GM19193 (cell line): Measurements from ENCODE around the gene ENTPD5.

Experiments used
- POLR2A ChIP-seq: IDR thresholded peaks from 4 replicates; pipeline ENCODE4 v1.6.1; 2011; ENCODE audit not compliant: insufficient read depth, insufficient read length; ENCODE audit errors: extremely low read depth

The ENTPD5 gene

DNA sequence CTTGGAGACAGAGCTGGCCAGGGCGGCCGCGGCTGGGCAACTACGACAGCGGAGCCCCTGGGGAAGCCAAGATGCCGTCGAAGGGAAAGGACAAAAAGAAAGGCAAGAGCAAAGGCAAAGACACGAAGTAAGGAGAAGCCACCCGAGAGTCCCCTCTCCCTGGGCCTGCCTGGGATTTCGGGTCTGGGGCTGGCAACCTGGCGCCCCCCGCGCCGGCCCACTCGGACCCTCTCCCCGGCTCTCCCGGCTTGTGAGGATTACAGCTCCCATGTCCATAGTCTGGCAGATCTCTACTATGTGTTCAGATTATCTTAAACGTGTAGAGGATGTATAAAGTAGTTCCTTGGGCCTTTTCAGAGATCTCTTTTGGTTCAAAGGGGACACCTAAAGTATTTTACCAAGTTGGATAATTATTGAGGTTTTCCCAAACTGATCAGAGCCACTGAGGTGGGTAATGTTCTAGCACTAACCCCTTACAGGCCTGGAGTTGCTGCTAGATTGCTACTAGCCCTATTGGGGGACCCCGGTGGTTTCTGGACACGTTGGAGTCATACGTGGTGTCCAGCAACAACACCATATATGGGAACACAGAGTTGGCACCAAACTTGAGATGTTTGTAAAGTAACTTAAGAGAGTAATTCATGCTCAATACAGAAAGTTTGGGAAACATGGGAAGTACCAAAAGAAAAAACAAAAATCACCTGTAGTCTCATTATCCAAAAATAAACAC, 485 bp upstream of the ENTPD5 start:
- no peak for TF ChIP-seq POLR2A

DNA sequence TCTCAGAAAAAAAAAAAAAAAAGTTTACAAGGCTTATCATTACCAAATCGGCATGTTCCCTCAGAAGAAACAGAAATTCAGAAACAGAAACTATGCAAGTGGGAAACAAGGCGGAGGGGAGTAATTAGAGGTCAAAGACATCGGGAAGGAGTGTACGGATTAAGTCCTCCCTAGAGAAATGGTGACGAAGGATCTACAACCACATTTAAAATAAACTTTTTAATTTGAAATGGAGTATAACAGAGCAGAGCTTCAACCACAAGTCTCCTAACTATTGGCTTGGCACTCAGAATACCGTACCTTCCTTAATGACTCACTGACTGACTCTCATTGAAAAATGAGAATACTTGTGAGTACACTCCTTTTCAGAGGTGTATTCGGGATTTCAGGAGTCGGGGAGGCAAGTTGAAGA, 908 bp downstream of the ENTPD5 start:
- no peak for TF ChIP-seq POLR2A

- no peak for TF ChIP-seq POLR2A
Observed at GRCh38 chr14:74015963-74016362, 3.1 kb downstream of the ENTPD5 start.

DNA sequence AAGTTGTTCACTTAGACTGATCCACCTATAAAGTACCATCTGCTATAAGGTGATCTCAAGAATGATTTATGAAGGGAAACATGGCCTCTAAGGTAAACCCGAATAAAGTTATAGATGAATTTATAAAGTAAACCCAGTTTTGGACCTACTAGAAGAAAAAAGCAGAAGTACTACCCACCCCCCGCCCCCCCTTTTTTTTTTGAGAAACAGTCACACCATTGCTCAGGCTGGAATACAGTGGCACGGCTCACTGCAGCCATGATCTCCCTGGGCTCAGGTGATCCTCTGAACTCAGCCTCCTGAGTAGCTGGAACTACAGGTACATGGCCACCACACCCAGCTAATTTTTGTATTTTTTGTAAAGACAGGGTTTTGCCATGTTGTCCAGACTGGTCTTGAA, 3.9 kb downstream of the ENTPD5 start:
- TF ChIP-seq POLR2A, result no peak

DNA sequence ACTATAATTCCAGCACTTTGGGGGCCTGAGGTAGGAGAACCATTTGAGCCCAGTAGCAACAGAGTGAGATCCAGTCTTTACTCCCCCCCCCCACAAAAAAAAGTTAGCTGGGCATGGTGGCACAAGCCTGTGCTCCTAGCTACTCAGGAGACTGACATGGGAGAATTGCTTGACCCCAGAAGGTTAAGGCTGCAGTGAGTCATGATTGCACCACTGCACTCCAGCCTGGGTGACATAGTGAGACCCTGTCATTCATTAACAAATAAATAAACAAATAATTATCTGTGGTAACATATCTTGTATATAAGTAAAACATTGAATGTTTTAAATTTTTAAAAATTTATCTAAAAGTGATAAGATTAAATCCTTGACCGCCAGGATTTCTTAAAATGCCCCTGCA, 4.8 kb downstream of the ENTPD5 start:
- no peak for TF ChIP-seq POLR2A

- TF ChIP-seq POLR2A, result no peak
Observed at GRCh38 chr14:74008843-74009499, 10.1 kb downstream of the ENTPD5 start.

DNA sequence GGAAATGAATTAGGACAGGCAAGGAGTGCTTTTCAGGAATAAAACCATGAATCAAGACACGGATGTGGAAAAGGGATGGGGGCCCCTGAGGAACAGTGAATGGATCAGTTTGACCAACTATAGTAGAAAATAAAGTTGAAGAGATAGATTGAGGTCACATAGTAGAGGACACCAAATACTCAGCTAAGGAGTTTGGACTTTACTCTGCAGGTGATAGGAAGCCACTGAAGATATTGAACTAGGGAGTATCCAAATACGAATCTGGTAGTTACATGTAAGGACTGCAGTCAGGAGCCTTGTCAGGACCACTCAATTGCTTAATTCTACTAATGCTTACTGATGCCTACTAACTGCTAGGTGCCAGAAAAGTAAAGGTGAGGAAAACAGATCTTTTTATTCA, 20.4 kb downstream of the ENTPD5 start:
- TF ChIP-seq POLR2A, result no peak

GRCh38 chr14:73997944-73998447, 21.1 kb downstream of the ENTPD5 start:
- TF ChIP-seq POLR2A, result no peak

- no peak for TF ChIP-seq POLR2A
Observed at GRCh38 chr14:73997108-73997943, 21.8 kb downstream of the ENTPD5 start.

DNA sequence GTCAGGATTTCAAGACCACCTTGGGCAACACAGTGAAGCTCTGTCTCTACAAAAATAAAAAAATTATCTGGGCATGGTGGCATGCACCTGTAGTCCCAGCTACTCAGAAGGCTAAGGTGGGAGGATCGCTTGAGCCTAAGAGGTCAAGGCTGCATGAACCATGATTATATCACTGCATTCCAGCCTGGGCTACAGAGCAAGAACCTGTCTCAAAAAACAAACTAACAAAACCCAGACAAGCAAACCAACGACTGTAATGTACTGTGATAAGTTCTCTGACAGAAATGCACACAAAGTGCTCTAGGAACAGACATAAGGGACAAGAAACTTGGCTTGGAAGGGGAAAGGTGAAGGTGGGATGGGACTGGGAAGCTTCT, 22.4 kb downstream of the ENTPD5 start:
- TF ChIP-seq POLR2A, result no peak

GRCh38 chr14:73995977-73996378, 23.1 kb downstream of the ENTPD5 start:
- no peak for TF ChIP-seq POLR2A

GRCh38 chr14:73991092-73991491, 28.0 kb downstream of the ENTPD5 start:
- TF ChIP-seq POLR2A, result no peak

DNA sequence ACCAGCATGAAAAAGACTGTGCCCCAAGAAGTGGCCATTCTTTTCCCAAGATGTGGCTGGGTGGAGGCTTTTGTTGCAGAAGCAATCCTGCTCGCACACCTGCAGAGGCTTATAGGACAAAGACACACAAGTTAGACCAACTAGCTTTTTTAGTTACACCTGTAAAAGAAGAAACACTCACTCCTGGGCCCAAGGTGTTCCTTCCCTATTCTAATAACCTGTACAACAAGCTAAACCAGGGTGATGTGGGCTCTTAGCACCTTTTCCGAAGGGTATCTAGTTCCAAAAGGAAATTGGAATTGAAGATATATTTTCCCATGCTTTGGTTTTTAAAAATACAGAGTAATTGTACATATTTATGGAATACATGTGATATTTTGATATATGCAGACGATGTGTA, 31.0 kb downstream of the ENTPD5 start:
- TF ChIP-seq POLR2A, result no peak

DNA sequence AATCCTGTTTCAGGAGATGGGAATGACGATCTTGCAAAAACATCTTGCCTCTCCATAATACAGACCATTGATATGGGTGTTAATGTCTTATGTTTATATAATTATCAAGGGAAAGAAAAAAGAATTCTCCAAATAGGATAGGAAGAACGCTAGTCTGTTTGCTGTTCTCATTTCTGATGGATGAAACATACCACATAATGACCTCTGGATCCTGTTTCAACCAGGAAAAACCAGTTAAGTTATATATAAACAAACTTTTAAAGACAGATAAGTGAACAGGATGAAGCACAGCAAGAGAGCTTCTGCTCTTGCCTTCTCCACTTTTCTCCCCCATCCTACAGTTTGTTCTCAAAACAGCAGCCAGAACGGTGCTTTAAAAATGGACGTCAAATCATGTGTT, 41.2 kb downstream of the ENTPD5 start:
- TF ChIP-seq POLR2A, result no peak

DNA sequence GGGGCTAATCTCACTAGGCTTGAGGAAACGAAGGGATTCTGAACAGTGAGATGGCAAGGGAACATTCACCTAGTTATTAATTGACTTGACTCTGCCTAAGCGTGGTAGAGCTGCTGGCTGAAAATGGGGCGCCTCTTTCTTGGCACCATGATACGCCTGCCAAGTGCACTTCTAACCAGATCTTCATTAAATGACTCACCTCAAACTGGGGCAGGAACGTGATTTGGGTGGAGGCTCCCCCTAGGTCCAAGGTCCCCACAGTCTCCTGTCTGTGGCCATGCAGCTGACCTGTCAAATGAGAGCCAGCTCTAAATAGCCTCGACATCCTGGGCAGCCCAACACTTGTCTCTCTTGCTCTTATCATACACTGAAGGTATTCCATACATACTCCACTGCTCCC, 43.0 kb downstream of the ENTPD5 start:
- no peak for TF ChIP-seq POLR2A
